Calu3 (cell line): Measurements from ENCODE around the gene CNEP1R1. TPM values are rescaled to one million over a fixed set of nuclear protein-coding genes. Genes with fewer than 3 reads are reported as not detected.
"Not testable (repeated sequence)": the region's sequence is repeated elsewhere in the genome, so short reads cannot be mapped to it uniquely, and the experiment has no call there.

ENCODE experiments used
- BruUV-seq: library from RNA; stranded (reverse); fragments of 400-500 nt; replicated peaks from 2 replicates; lab custom pipeline; 2021; lab: Mats Ljungman, UMichigan
- CTCF ChIA-PET: fragments of 300-600 bp; sonication (Branson Sonifier 250); formaldehyde crosslinking; loops from one replicate; lab custom pipeline; 2022; ENCODE audit warnings: antibody characterized with exemption; lab: Charles Lee
- DNase-seq: peaks from one replicate; pipeline ENCODE4 v3.0.0; 2022
- H3K27ac Mint-ChIP-seq: one replicate; pipeline ENCODE4 v1.8.0; 2022; ENCODE audit warnings: mixed read lengths; ENCODE audit not compliant: unreplicated experiment
- H3K27me3 Mint-ChIP-seq: one replicate; pipeline ENCODE4 v1.8.0; 2022; ENCODE audit warnings: mixed read lengths; ENCODE audit not compliant: unreplicated experiment
- H3K36me3 Mint-ChIP-seq: one replicate; pipeline ENCODE4 v1.8.0; 2022; ENCODE audit warnings: mild to moderate bottlenecking, moderate library complexity, mixed read lengths; ENCODE audit not compliant: insufficient read depth, unreplicated experiment
- H3K4me1 Mint-ChIP-seq: one replicate; pipeline ENCODE4 v1.8.0; 2022; ENCODE audit warnings: mild to moderate bottlenecking, low read depth, mixed read lengths; ENCODE audit not compliant: unreplicated experiment
- H3K4me3 Mint-ChIP-seq: one replicate; pipeline ENCODE4 v1.8.0; 2022; ENCODE audit warnings: mild to moderate bottlenecking, low read depth, moderate library complexity, mixed read lengths; ENCODE audit not compliant: unreplicated experiment
- H3K9me3 Mint-ChIP-seq: one replicate; pipeline ENCODE4 v1.8.0; 2022; ENCODE audit warnings: low read depth, mixed read lengths; ENCODE audit not compliant: unreplicated experiment
- CTCF ChIP-seq: fragments of 200-600 bp; IDR thresholded peaks from one replicate; pipeline ENCODE4 v1.8.0; 2022; ENCODE audit warnings: antibody characterized with exemption; ENCODE audit not compliant: unreplicated experiment
- intact Hi-C: fragments of 100-400 bp; cut with micrococcal nuclease; formaldehyde crosslinking; loops from one replicate; pipeline ENCODE4 v1.10.0; 2022; ENCODE audit not compliant: unreplicated experiment
- total RNA-seq: library from RNA; stranded (reverse); gene quantifications from 2 replicates; pipeline ENCODE4 v1.2.3, GENCODE V29; 2022

CNEP1R1 gene
- total RNA-seq, 1 experiment from 2014 or later: 21.8 TPM

GRCh38 chr16:50007744-50008143 lies 17.3 kb upstream of the CNEP1R1 start:
- CTCF ChIA-PET: interaction anchor here (0.6 kb wide), 1 partner anchor 12 kb away, joined by 3 read pairs; no protein-coding TSS in a partner anchor
- H3K27ac Mint-ChIP-seq: no peak overlapping the region

GRCh38 chr16:50010212-50010611 lies 14.8 kb upstream of the CNEP1R1 start:
- intact Hi-C loops: no loop called here
- Mint-ChIP-seq H3K27ac (no peak overlapping the region), H3K4me3 (no peak overlapping the region), H3K9me3 (peaks cover 8% of the 10 kb centered on the region), H3K27me3 (peaks cover 59% of the 10 kb centered on the region), H3K36me3 (no peaks in the 10 kb centered on the region), H3K4me1 (no peaks in the 10 kb centered on the region)
- no TSS peak for BruUV-seq
- TF ChIP-seq CTCF: no peak
- CTCF ChIA-PET: no interaction called here
- no peak for DNase-seq

More at GRCh38 chr16:50007744-50008143, 17.3 kb upstream of the CNEP1R1 start:
- no peak for TF ChIP-seq CTCF
- Mint-ChIP-seq H3K36me3 (no peaks in the 10 kb centered on the region), H3K4me3 (no peak overlapping the region), H3K27me3 (peaks cover 56% of the 10 kb centered on the region), H3K9me3 (peaks cover 8% of the 10 kb centered on the region), H3K4me1 (no peaks in the 10 kb centered on the region)
- no peak for DNase-seq
- BruUV-seq: no TSS peak
- intact Hi-C loops: no loop called here

GRCh38 chr16:50011707-50012106 lies 13.3 kb upstream of the CNEP1R1 start:
- peaks cover 5% of the 10 kb centered on the region for H3K9me3 Mint-ChIP-seq
- H3K27ac Mint-ChIP-seq: no peak overlapping the region
- intact Hi-C loops: no loop called here
- TF ChIP-seq CTCF: no peak
- no peaks in the 10 kb centered on the region for H3K4me1 Mint-ChIP-seq
- no peaks in the 10 kb centered on the region for H3K36me3 Mint-ChIP-seq
- CTCF ChIA-PET: interaction anchor here (0.6 kb wide), 1 partner anchor 154 kb away, joined by 3 read pairs; no protein-coding TSS in a partner anchor
- H3K27me3 Mint-ChIP-seq: peaks cover 59% of the 10 kb centered on the region
- BruUV-seq: no TSS peak
- DNase-seq: no peak
- H3K4me3 Mint-ChIP-seq: no peak overlapping the region

- intact Hi-C loops: no loop called here
- CTCF ChIA-PET: interaction anchor here (0.6 kb wide), 1 partner anchor 155 kb away, joined by 3 read pairs; no protein-coding TSS in a partner anchor
- DNase-seq: no peak
Observed at GRCh38 chr16:50012182-50012581, 12.8 kb upstream of the CNEP1R1 start.

GRCh38 chr16:50014211-50014610 lies 10.8 kb upstream of the CNEP1R1 start:
- H3K9me3 Mint-ChIP-seq, CTCF ChIA-PET, BruUV-seq, H3K4me1 Mint-ChIP-seq, H3K36me3 Mint-ChIP-seq, H3K4me3 Mint-ChIP-seq, H3K27ac Mint-ChIP-seq, intact Hi-C loops, DNase-seq: not testable (repeated sequence)
- peaks cover 48% of the 10 kb centered on the region for H3K27me3 Mint-ChIP-seq

More at GRCh38 chr16:50012182-50012581, 12.8 kb upstream of the CNEP1R1 start:
- no peak overlapping the region for H3K4me3 Mint-ChIP-seq
- no TSS peak for BruUV-seq
- H3K9me3 Mint-ChIP-seq: peaks cover 5% of the 10 kb centered on the region
- no peaks in the 10 kb centered on the region for H3K4me1 Mint-ChIP-seq
- peaks cover 59% of the 10 kb centered on the region for H3K27me3 Mint-ChIP-seq
- H3K36me3 Mint-ChIP-seq: no peaks in the 10 kb centered on the region
- TF ChIP-seq CTCF: no peak
- no peak overlapping the region for H3K27ac Mint-ChIP-seq
